Measurements from ENCODE around the gene BET1L.

The BET1L gene

GRCh38 chr11:208917-209260, 1.7 kb upstream of the BET1L start:
- no peak for DNase-seq

GRCh38 chr11:208181-208916, 1.1 kb upstream of the BET1L start:
- DNase-seq, result peak; percentile 89

- no peak for DNase-seq
Measured at GRCh38 chr11:207863-208180, 623 bp upstream of the BET1L start.

GRCh38 chr11:206526-207207, 532 bp downstream of the BET1L start:
- DNase-seq, result peak; percentile 39

GRCh38 chr11:206002-206384, 1.2 kb downstream of the BET1L start:
- DNase-seq, result peak; percentile 19

GRCh38 chr11:205221-206001, 1.8 kb downstream of the BET1L start:
- DNase-seq, result no peak

GRCh38 chr11:204587-205109, 2.6 kb downstream of the BET1L start:
- DNase-seq, result peak; percentile 28

GRCh38 chr11:203945-204586, 3.1 kb downstream of the BET1L start:
- peak; percentile 16 for DNase-seq

- DNase-seq, result peak; percentile 14
Measured at GRCh38 chr11:203056-203944, 3.9 kb downstream of the BET1L start.

GRCh38 chr11:202490-202889, 4.7 kb downstream of the BET1L start:
- peak; percentile 7 for DNase-seq

GRCh38 chr11:201966-202365, 5.2 kb downstream of the BET1L start:
- DNase-seq, result no peak

- peak; percentile 14 for DNase-seq
Measured at GRCh38 chr11:200224-201003, 6.8 kb downstream of the BET1L start.

- DNase-seq, result peak; percentile 19
Measured at GRCh38 chr11:199782-200181, 7.4 kb downstream of the BET1L start.

GRCh38 chr11:199004-199581, 8.1 kb downstream of the BET1L start:
- peak; percentile 19 for DNase-seq

GRCh38 chr11:198236-198806, 8.9 kb downstream of the BET1L start:
- DNase-seq, result peak; percentile 18

GRCh38 chr11:197741-198235, 9.4 kb downstream of the BET1L start:
- DNase-seq, result peak; percentile 16

- peak; percentile 21 for DNase-seq
Measured at GRCh38 chr11:196786-197731, 10.1 kb downstream of the BET1L start.

- DNase-seq, result peak; percentile 21
Measured at GRCh38 chr11:193481-193880, 13.7 kb downstream of the BET1L start.

GRCh38 chr11:192674-193128, 14.5 kb downstream of the BET1L start, which contains the start of gene SCGB1C1:
SCGB1C1 (plus strand) TSS chr11:193078; CDS start chr11:193100, 22 bp downstream.
- peak; percentile 6 for DNase-seq
